Endothelial cell of umbilical vein (primary cell): Measurements from ENCODE around the gene LAMA5. TPM values are rescaled to one million over a fixed set of nuclear protein-coding genes. Genes with fewer than 3 reads are reported as not detected.

Source experiments
- BruUV-seq: library from RNA; stranded (reverse); fragments of 400-500 nt; replicated peaks from 2 replicates; lab custom pipeline; 2021; lab: Mats Ljungman, UMichigan
- CTCF ChIA-PET: fragments of 300-600, 350-600 bp; sonication (Branson Sonifier 250); formaldehyde crosslinking; loops from one replicate; lab custom pipeline; 2021; ENCODE audit warnings: antibody characterized with exemption, inconsistent platforms; lab: Charles Lee
- POLR2A ChIA-PET: fragments of 300-600, 350-600 bp; sonication (Branson Sonifier 250); formaldehyde crosslinking; loops from one replicate; lab custom pipeline; 2021; ENCODE audit warnings: antibody characterized with exemption, inconsistent platforms; lab: Charles Lee
- DNase-seq: peaks from one replicate; pipeline ENCODE4 v3.0.0-alpha.2; 2011; ENCODE audit warnings: low read depth, low spot score
- FAIRE-seq: peaks from 2 replicates; lab custom pipeline; 2011; peaks lifted over from hg19 to GRCh38; lab: Jason Lieb, UNC
- H2AFZ ChIP-seq: 2 replicates; pipeline ENCODE4 v1.6.0; 2012; ENCODE audit warnings: low read depth, low read length, control low read depth, inconsistent platforms
- H3K27ac ChIP-seq: 2 replicates; pipeline ENCODE4 v1.5.1; 2011; ENCODE audit warnings: low read depth, mild to moderate bottlenecking, control low read depth, low read length, moderate library complexity; ENCODE audit not compliant: insufficient read depth
- H3K27me3 ChIP-seq, 2 experiments: 2 replicates each; pipeline versions ENCODE4 v1.6.0 to v1.6.1; 2011; ENCODE audit warnings: low read length in 2 of 2, mixed read lengths in 1 of 2; ENCODE audit not compliant: control insufficient read depth in 2 of 2, insufficient read depth in 2 of 2
- H3K36me3 ChIP-seq, 2 experiments: 2 replicates in 1 of 2; 3 replicates in 1 of 2; pipeline ENCODE4 v1.5.1; 2011; ENCODE audit warnings: low read length in 2 of 2, mild to moderate bottlenecking in 1 of 2, moderate library complexity in 1 of 2; ENCODE audit not compliant: control insufficient read depth in 2 of 2, insufficient read depth in 2 of 2; ENCODE audit errors: extremely low read depth in 1 of 2
- H3K4me1 ChIP-seq: 3 replicates; pipeline ENCODE4 v1.5.1; 2011; ENCODE audit warnings: mild to moderate bottlenecking, low read length; ENCODE audit not compliant: control insufficient read depth, insufficient read depth; ENCODE audit errors: extremely low read depth
- H3K4me2 ChIP-seq: 2 replicates; pipeline ENCODE4 v1.6.1; 2011; ENCODE audit warnings: low read length, control low read depth, mixed read lengths; ENCODE audit not compliant: insufficient read depth
- H3K4me3 ChIP-seq, 3 experiments: fragments of 200-600 bp in 1 of 3; sonication (generic), shearing (Covaris generic) in 1 of 3; replicated peaks in 1 of 3; 2 replicates each; pipeline ENCODE4 v1.5.1; 2011 to 2016; ENCODE audit warnings: control low read depth in 3 of 3, low read length in 3 of 3, mild to moderate bottlenecking in 2 of 3, inconsistent platforms in 1 of 3, low read depth in 1 of 3, moderate library complexity in 1 of 3; ENCODE audit not compliant: insufficient read depth in 1 of 3
- H3K79me2 ChIP-seq: 2 replicates; pipeline ENCODE4 v1.6.0; 2012; ENCODE audit warnings: low read length, inconsistent platforms; ENCODE audit not compliant: control insufficient read depth, insufficient read depth
- H3K9ac ChIP-seq: replicated peaks from 2 replicates; pipeline ENCODE3; 2011; ENCODE audit warnings: low read length, control low read depth; ENCODE audit not compliant: insufficient read depth; ENCODE audit errors: extremely low read depth
- H3K9me1 ChIP-seq: replicated peaks from 3 replicates; pipeline ENCODE4 v1.6.0; 2011; ENCODE audit warnings: mild to moderate bottlenecking, low read length; ENCODE audit not compliant: control insufficient read depth, insufficient read depth; ENCODE audit errors: extremely low read depth
- H3K9me3 ChIP-seq: replicated peaks from 2 replicates; pipeline ENCODE4 v1.5.1; 2012; ENCODE audit warnings: low read length, inconsistent platforms; ENCODE audit not compliant: control insufficient read depth, insufficient read depth
- H4K20me1 ChIP-seq: replicated peaks from 2 replicates; pipeline ENCODE3; 2011; ENCODE audit warnings: mild to moderate bottlenecking, low read length; ENCODE audit not compliant: control insufficient read depth, insufficient read depth; ENCODE audit errors: extremely low read depth
- CTCF ChIP-seq, 2 donors: IDR thresholded peaks; 1 replicate in 1 of 2; 2 replicates in 1 of 2; pipeline ENCODE4 v1.5.1; 2011; ENCODE audit warnings: low read length in 2 of 2, mild to moderate bottlenecking in 2 of 2, moderate library complexity in 2 of 2, control low read depth in 1 of 2, inconsistent platforms in 1 of 2, low read depth in 1 of 2; ENCODE audit not compliant: insufficient read depth in 1 of 2; ENCODE audit errors: extremely low read depth in 1 of 2
- EZH2 ChIP-seq: IDR thresholded peaks from 2 replicates; pipeline ENCODE4 v1.6.1; 2012; ENCODE audit warnings: borderline replicate concordance, low read depth, mild to moderate bottlenecking, moderate library complexity, low read length, inconsistent platforms; ENCODE audit not compliant: severe bottlenecking
- FOS ChIP-seq: IDR thresholded peaks from 2 replicates; pipeline ENCODE4 v1.6.1; 2011; ENCODE audit warnings: mild to moderate bottlenecking, low read length, moderate library complexity, borderline replicate concordance; ENCODE audit not compliant: insufficient read depth
- GATA2 ChIP-seq: IDR thresholded peaks from 2 replicates; pipeline ENCODE4 v1.7.0; 2011; ENCODE audit warnings: low read depth, mild to moderate bottlenecking, moderate library complexity, mixed read lengths, low read length; ENCODE audit not compliant: insufficient read length, insufficient read depth
- JUN ChIP-seq: IDR thresholded peaks from 2 replicates; pipeline ENCODE4 v1.6.1; 2011; ENCODE audit warnings: borderline replicate concordance, low read depth; ENCODE audit not compliant: insufficient read length, insufficient read depth
- MAX ChIP-seq: IDR thresholded peaks from 2 replicates; pipeline ENCODE4 v1.6.1; 2011; ENCODE audit not compliant: insufficient read depth, insufficient read length
- MYC ChIP-seq: IDR thresholded peaks from one replicate; pipeline ENCODE4 v1.6.1; 2011; ENCODE audit warnings: mild to moderate bottlenecking, low read depth, low read length
- POLR2A ChIP-seq: IDR thresholded peaks from 2 replicates; pipeline ENCODE4 v1.6.1; 2012; ENCODE audit warnings: low read depth, mild to moderate bottlenecking, control low read depth, low read length
- POLR2AphosphoS5 ChIP-seq: IDR thresholded peaks from 2 replicates; pipeline ENCODE4 v1.6.1; 2012; ENCODE audit warnings: low read depth, mild to moderate bottlenecking, control low read depth, low read length, moderate library complexity; ENCODE audit not compliant: insufficient read depth
- dilution Hi-C: fragments of 300-500 bp; cut with MboI; formaldehyde crosslinking; loops from one replicate; pipeline ENCODE4 v1.15.0; 2019; ENCODE audit warnings: low sequenced_read_pairs; ENCODE audit not compliant: extremely low pct_ligation_motif_present
- intact Hi-C: fragments of 100-400 bp; cut with micrococcal nuclease; formaldehyde crosslinking; loops from one replicate; pipeline ENCODE4 v1.10.0; 2022
- polyA plus RNA-seq, 4 experiments: library from polyadenylated mRNA; depleted of rRNA in 3 of 4; stranded (reverse) in 3 of 4; unstranded in 1 of 4; fragments of >200 nt; gene quantifications; 2 replicates each; pipeline versions ENCODE4 v1.2.1 to v1.2.3, GENCODE V29; 2011 to 2012; ENCODE audit warnings: missing spikeins in 1 of 4
- total RNA-seq: library from RNA; stranded (reverse); gene quantifications from 2 replicates; pipeline ENCODE4 v1.2.3, GENCODE V29; 2021

Gene LAMA5
- total and polyA plus RNA-seq, 2 donors (not counting 3 experiments of a cell fraction or from before 2014, with no cell fraction given) = 24.0 to 145 TPM

GRCh38 chr20:62364911-62365736 lies 2.0 kb downstream of the LAMA5 start:
- dilution Hi-C loops (no loop called here), intact Hi-C loops (loop anchor here (1.0 kb wide), 2 partner anchors 8 to 63 kb away; partner anchors contain the start of gene ADRM1)
- no peak for DNase-seq
- Histone ChIP-seq H3K27me3 (no peaks in the 10 kb centered on the region), H2AFZ (no peak overlapping the region), H3K79me2 (peaks cover 54% of the 10 kb centered on the region), H3K4me1 (peaks cover 55% of the 10 kb centered on the region), H4K20me1 (no peaks in the 10 kb centered on the region), H3K4me2 (peak overlapping the region; percentile 48), H3K36me3 (no peaks in the 10 kb centered on the region), H3K9me1 (no peaks in the 10 kb centered on the region), H3K27ac (peak overlapping the region; percentile 85), H3K9ac (peak overlapping the region; percentile 37), H3K4me3 (no peak overlapping the region), H3K9me3 (no peaks in the 10 kb centered on the region)
- CTCF ChIA-PET = interaction anchor here (1.2 to 9.9 kb wide), 10 partner anchors 9 to 64 kb away, joined by 3 to 179 read pairs (median 6); partner anchors contain the start of genes ADRM1 and RPS21
- no peak for FAIRE-seq
- TSS peak; percentile 11 for BruUV-seq
- POLR2A ChIA-PET = interaction anchor here (0.6 to 1.2 kb wide), 2 partner anchors 10 to 434 kb away, joined by 3 read pairs; no protein-coding TSS in a partner anchor
- no peak for TF ChIP-seq POLR2A
- no peak for TF ChIP-seq MYC
- no peak for TF ChIP-seq MAX
- no peak for TF ChIP-seq EZH2
- TF ChIP-seq CTCF (IDR thresholded peaks at IDR 0.05; ENCODE audit: extremely low read depth in 1 of 2, insufficient read depth in 1 of 2, low read depth in 1 of 2, low read length in 2 of 2) = no peak
- no peak for TF ChIP-seq POLR2AphosphoS5
- TF ChIP-seq JUN = no peak
- no peak for TF ChIP-seq GATA2
- no peak for TF ChIP-seq FOS
